Heart left ventricle (tissue), 13 donors: ENCODE data around the gene KRTAP20-1.

ENCODE experiments used
- CTCF ChIP-seq, 12 donors: fragments of 200-600 bp; sonication (generic) in 4 of 12; IDR thresholded peaks; one replicate each; pipeline versions ENCODE4 v1.5.0 to v1.8.0; 2018 to 2022; ENCODE audit warnings: antibody characterized with exemption in 12 of 12, mild to moderate bottlenecking in 5 of 12
- POLR2A ChIP-seq, 2 donors: fragments of 450-650 bp; IDR thresholded peaks; one replicate each; pipeline ENCODE4 v1.6.1; 2017; ENCODE audit warnings: antibody characterized with exemption in 2 of 2, mild to moderate bottlenecking in 2 of 2, moderate library complexity in 2 of 2
- donor health status: ischemic (EF 13 %, LVEDD 7.1; RV severe dilation, severe dysfunction).
- donor health status: DM: no; HTN: yes; CAD: no.
- donor health status: DM: no; HTN: no; CAD: no.
- donor health status: ischemic (EF 25% LVEDD 6.9; RV normal size, moderate dysfunction).
- donor health status: ischemic (EF 25% LVEDD 5.7; RV mildly dilated, moderate dysfunction).
- donor health status: ischemic (EF 35%, LVEDD 5.7; RV mildly dilated, moderate dysfunction).
- donor health status: nonischemic (EF 11% LVEDD 7.7; RV severe dilation, severe dysfunction).
- donor health status: DM: yes; HTN: yes; CAD: no.
- donor health status: PGD.
- donor health status: ischemic (EF 29% LVEDD 5.4; RV normal size, mild dysfunction).
- donor health status: nonischemic (EF 23%, LVEDD 6.1; RV moderate dilation, normal function).

GRCh38 chr21:30600787-30601186, 15.4 kb upstream of the KRTAP20-1 start, which contains the start of gene KRTAP22-1:
- TF ChIP-seq CTCF (IDR thresholded peaks at IDR 0.05) (no peak), POLR2A (IDR thresholded peaks at IDR 0.05) (no peak)
